Dendritic cell treated with granulocyte-macrophage colony-stimulating factor and Interleukin-4, amounts not matched to agents 40 ng/mL and 50 ng/mL, for 4 days (primary cell): ENCODE measurements around the gene AP2B1.
A peak's percentile ranks its signal among the peaks of the same experiment; 100 is the strongest.
"Not testable (repeated sequence)": the region's sequence is repeated elsewhere in the genome, so short reads cannot be mapped to it uniquely, and the experiment has no call there.

Experiments used
- H3K27ac Mint-ChIP-seq: one replicate; pipeline ENCODE4 v1.8.0; 2022; ENCODE audit warnings: mild to moderate bottlenecking, mixed read lengths
- H3K27me3 Mint-ChIP-seq: one replicate; pipeline ENCODE4 v1.8.0; 2022; ENCODE audit warnings: mild to moderate bottlenecking, mixed read lengths
- H3K36me3 Mint-ChIP-seq: one replicate; pipeline ENCODE4 v1.8.0; 2022; ENCODE audit warnings: low read depth, mixed read lengths
- H3K4me1 Mint-ChIP-seq: one replicate; pipeline ENCODE4 v1.8.0; 2022; ENCODE audit warnings: low read depth, mixed read lengths
- H3K4me3 Mint-ChIP-seq: one replicate; pipeline ENCODE4 v1.8.0; 2022; ENCODE audit warnings: mild to moderate bottlenecking, moderate library complexity, mixed read lengths
- H3K9me3 Mint-ChIP-seq: one replicate; pipeline ENCODE4 v1.8.0; 2022; ENCODE audit warnings: mixed read lengths
- intact Hi-C: fragments of 100-400 bp; cut with micrococcal nuclease; formaldehyde crosslinking; loops from one replicate; pipeline ENCODE4 v1.15.0; 2022

The AP2B1 gene

GRCh38 chr17:35676441-35676840 is 89.3 kb downstream of the AP2B1 start:
- Mint-ChIP-seq H3K9me3 (no peaks in the 10 kb centered on the region), H3K27me3 (no peaks in the 10 kb centered on the region), H3K4me3 (no peak overlapping the region), H3K4me1 (peaks cover 32% of the 10 kb centered on the region), H3K36me3 (peaks cover 49% of the 10 kb centered on the region), H3K27ac (no peak overlapping the region)
- intact Hi-C loops: no loop called here

- H3K36me3 Mint-ChIP-seq: peaks cover 40% of the 10 kb centered on the region
- no peaks in the 10 kb centered on the region for H3K27me3 Mint-ChIP-seq
- H3K9me3 Mint-ChIP-seq: no peaks in the 10 kb centered on the region
- no peak overlapping the region for H3K4me3 Mint-ChIP-seq
- peaks cover 49% of the 10 kb centered on the region for H3K4me1 Mint-ChIP-seq
- intact Hi-C loops: no loop called here
- H3K27ac Mint-ChIP-seq: peak overlapping the region; percentile 1
Measured at GRCh38 chr17:35679007-35679682, 92.0 kb downstream of the AP2B1 start.

- H3K4me3 Mint-ChIP-seq: no peak overlapping the region
- H3K27me3 Mint-ChIP-seq: no peaks in the 10 kb centered on the region
- peaks cover 50% of the 10 kb centered on the region for H3K36me3 Mint-ChIP-seq
- H3K4me1 Mint-ChIP-seq: peaks cover 33% of the 10 kb centered on the region
- no peaks in the 10 kb centered on the region for H3K9me3 Mint-ChIP-seq
- intact Hi-C loops: no loop called here
- peak overlapping the region; percentile 26 for H3K27ac Mint-ChIP-seq
Measured at GRCh38 chr17:35683591-35683990, 96.5 kb downstream of the AP2B1 start.

GRCh38 chr17:35684055-35684802 is 97.1 kb downstream of the AP2B1 start:
- intact Hi-C loops: no loop called here
- H3K27ac Mint-ChIP-seq: peak overlapping the region; percentile 26
- H3K27me3 Mint-ChIP-seq: no peaks in the 10 kb centered on the region
- H3K4me3 Mint-ChIP-seq: no peak overlapping the region
- H3K36me3 Mint-ChIP-seq: peaks cover 57% of the 10 kb centered on the region
- H3K9me3 Mint-ChIP-seq: no peaks in the 10 kb centered on the region
- peaks cover 27% of the 10 kb centered on the region for H3K4me1 Mint-ChIP-seq

GRCh38 chr17:35692512-35693210 is 105.5 kb downstream of the AP2B1 start:
- Mint-ChIP-seq H3K27me3 (no peaks in the 10 kb centered on the region), H3K4me1 (no peaks in the 10 kb centered on the region), H3K4me3 (no peak overlapping the region), H3K36me3 (peaks cover 64% of the 10 kb centered on the region), H3K9me3 (no peaks in the 10 kb centered on the region), H3K27ac (no peak overlapping the region)
- intact Hi-C loops: no loop called here

GRCh38 chr17:35693662-35694061 is 106.5 kb downstream of the AP2B1 start:
- Mint-ChIP-seq H3K4me1 (no peaks in the 10 kb centered on the region), H3K4me3 (no peak overlapping the region), H3K27ac (no peak overlapping the region), H3K36me3 (peaks cover 56% of the 10 kb centered on the region), H3K27me3 (no peaks in the 10 kb centered on the region), H3K9me3 (no peaks in the 10 kb centered on the region)
- intact Hi-C loops: no loop called here

- Mint-ChIP-seq H3K9me3 (no peaks in the 10 kb centered on the region), H3K27ac (no peak overlapping the region), H3K36me3 (peaks cover 46% of the 10 kb centered on the region), H3K4me1 (no peaks in the 10 kb centered on the region), H3K27me3 (no peaks in the 10 kb centered on the region), H3K4me3 (no peak overlapping the region)
- intact Hi-C loops: no loop called here
Measured at GRCh38 chr17:35694906-35695305, 107.8 kb downstream of the AP2B1 start.

- intact Hi-C loops: no loop called here
- Mint-ChIP-seq H3K27me3 (no peaks in the 10 kb centered on the region), H3K4me3 (no peak overlapping the region), H3K9me3 (no peaks in the 10 kb centered on the region), H3K4me1 (no peaks in the 10 kb centered on the region), H3K36me3 (peaks cover 44% of the 10 kb centered on the region), H3K27ac (no peak overlapping the region)
Measured at GRCh38 chr17:35695613-35696012, 108.5 kb downstream of the AP2B1 start.

GRCh38 chr17:35698800-35699199 is 111.7 kb downstream of the AP2B1 start:
- Mint-ChIP-seq H3K27ac (no peak overlapping the region), H3K4me3 (no peak overlapping the region), H3K27me3 (no peaks in the 10 kb centered on the region), H3K9me3 (peaks cover 8% of the 10 kb centered on the region), H3K36me3 (peaks cover 54% of the 10 kb centered on the region), H3K4me1 (no peaks in the 10 kb centered on the region)
- intact Hi-C loops: no loop called here

- intact Hi-C loops: no loop called here
Measured at GRCh38 chr17:35700150-35700549, 113.0 kb downstream of the AP2B1 start.

GRCh38 chr17:35701491-35701890 is 114.4 kb downstream of the AP2B1 start:
- Mint-ChIP-seq H3K36me3 (peaks cover 33% of the 10 kb centered on the region), H3K27ac (no peak overlapping the region), H3K27me3 (no peaks in the 10 kb centered on the region), H3K4me1 (no peaks in the 10 kb centered on the region), H3K4me3 (no peak overlapping the region), H3K9me3 (peaks cover 8% of the 10 kb centered on the region)
- intact Hi-C loops: no loop called here

More at GRCh38 chr17:35700150-35700549, 113.0 kb downstream of the AP2B1 start:
- Mint-ChIP-seq H3K9me3 (peaks cover 8% of the 10 kb centered on the region), H3K4me3 (no peak overlapping the region), H3K27me3 (no peaks in the 10 kb centered on the region), H3K4me1 (no peaks in the 10 kb centered on the region), H3K36me3 (peaks cover 41% of the 10 kb centered on the region), H3K27ac (no peak overlapping the region)

- H3K9me3 Mint-ChIP-seq, H3K4me3 Mint-ChIP-seq, H3K27me3 Mint-ChIP-seq, intact Hi-C loops, H3K27ac Mint-ChIP-seq: not testable (repeated sequence)
- H3K36me3 Mint-ChIP-seq: peaks cover 32% of the 10 kb centered on the region
- H3K4me1 Mint-ChIP-seq: peaks cover 11% of the 10 kb centered on the region
Measured at GRCh38 chr17:35703308-35703707, 116.2 kb downstream of the AP2B1 start.

- Mint-ChIP-seq H3K36me3 (peaks cover 41% of the 10 kb centered on the region), H3K4me1 (peaks cover 11% of the 10 kb centered on the region)
Measured at GRCh38 chr17:35705230-35705629, 118.1 kb downstream of the AP2B1 start.

GRCh38 chr17:35705705-35706104 is 118.6 kb downstream of the AP2B1 start:
- Mint-ChIP-seq H3K36me3 (peaks cover 44% of the 10 kb centered on the region), H3K27me3 (no peaks in the 10 kb centered on the region), H3K4me1 (peaks cover 11% of the 10 kb centered on the region), H3K27ac (no peak overlapping the region), H3K4me3 (no peak overlapping the region), H3K9me3 (peaks cover 8% of the 10 kb centered on the region)
- intact Hi-C loops: no loop called here

More at GRCh38 chr17:35705230-35705629, 118.1 kb downstream of the AP2B1 start:
- no peaks in the 10 kb centered on the region for H3K27me3 Mint-ChIP-seq
- H3K4me3 Mint-ChIP-seq: no peak overlapping the region
- peaks cover 8% of the 10 kb centered on the region for H3K9me3 Mint-ChIP-seq
- intact Hi-C loops: no loop called here
- no peak overlapping the region for H3K27ac Mint-ChIP-seq
